Measurements from ENCODE around the gene PRELID1.

Gene PRELID1

GRCh38 chr5:177313561-177314259, 10.1 kb downstream of the PRELID1 start:
- DNase-seq (ENCODE audit: low read depth) = no peak
- H3K4me3 ChIP-seq (replicated peaks; ENCODE audit: low read depth, low read length) = no peak overlapping the region

GRCh38 chr5:177314376-177315342, 11.1 kb downstream of the PRELID1 start:
- no peak overlapping the region for H3K4me3 ChIP-seq (replicated peaks; ENCODE audit: low read depth, low read length)
- TF ChIP-seq CTCF (IDR thresholded peaks at IDR 0.05; ENCODE audit: low read length, missing control alignments) = no peak
- DNase-seq (ENCODE audit: low read depth) = no peak

More at GRCh38 chr5:177313561-177314259, 10.1 kb downstream of the PRELID1 start:
- no peak for TF ChIP-seq CTCF (IDR thresholded peaks at IDR 0.05; ENCODE audit: low read length, missing control alignments)

GRCh38 chr5:177315411-177315810, 11.8 kb downstream of the PRELID1 start:
- DNase-seq (ENCODE audit: low read depth) = no peak
- no peak overlapping the region for H3K4me3 ChIP-seq (replicated peaks; ENCODE audit: low read depth, low read length)

GRCh38 chr5:177316005-177316404, 12.4 kb downstream of the PRELID1 start:
- TF ChIP-seq CTCF (IDR thresholded peaks at IDR 0.05; ENCODE audit: low read length, missing control alignments) = no peak
- no peak overlapping the region for H3K4me3 ChIP-seq (replicated peaks; ENCODE audit: low read depth, low read length)
- no peak for DNase-seq (ENCODE audit: low read depth)

More at GRCh38 chr5:177315411-177315810, 11.8 kb downstream of the PRELID1 start:
- no peak for TF ChIP-seq CTCF (IDR thresholded peaks at IDR 0.05; ENCODE audit: low read length, missing control alignments)

- peak; percentile 94 for TF ChIP-seq CTCF (IDR thresholded peaks at IDR 0.05; ENCODE audit: low read length, missing control alignments)
- peak; percentile 88 for DNase-seq (ENCODE audit: low read depth)
- no peak overlapping the region for H3K4me3 ChIP-seq (replicated peaks; ENCODE audit: low read depth, low read length)
These were observed 14.4 kb downstream of the PRELID1 start for GRCh38 chr5:177317959-177318377.

- no peak for TF ChIP-seq CTCF (IDR thresholded peaks at IDR 0.05; ENCODE audit: low read length, missing control alignments)
- DNase-seq (ENCODE audit: low read depth) = no peak
- H3K4me3 ChIP-seq (replicated peaks; ENCODE audit: low read depth, low read length) = no peak overlapping the region
These were observed 16.5 kb downstream of the PRELID1 start for GRCh38 chr5:177319913-177320588.

Data from fibroblast of pulmonary artery (primary cell).